ENCODE results near the gene KCNK4. TPM values are rescaled to one million over a fixed set of nuclear protein-coding genes. Genes with fewer than 3 reads are reported as not detected.

Gene KCNK4
- polyA plus RNA-seq, 3 donors = not detected

- H2AFZ ChIP-seq (ENCODE audit: insufficient read depth, low read depth, low read length, poor library complexity, severe bottlenecking) = peak within 1 kb of the TSS; percentile 84
Observed at GRCh38 chr11:64284962-64285884, 5.9 kb upstream of the KCNK4 start, which contains the start of gene GPR137. GPR137 (plus strand) TSS chr11:64285848; CDS start chr11:64286525, 677 bp downstream.

More at GRCh38 chr11:64284962-64285884, 5.9 kb upstream of the KCNK4 start, which contains the start of gene GPR137:
- Histone ChIP-seq H3K27ac (ENCODE audit: low read depth in 1 of 2, low read length in 2 of 2) (peak within 1 kb of the TSS; percentile 91 to 100), H3K4me3 (replicated peaks in 1 of 3; ENCODE audit: low read depth in 2 of 3, low read length in 3 of 3) (peak within 1 kb of the TSS; percentile 74 to 98 (median 81)), H3K4me2 (replicated peaks; ENCODE audit: extremely low read depth, low read length, poor library complexity, severe bottlenecking) (peak within 1 kb of the TSS; percentile 81), H3K4me1 (ENCODE audit: control insufficient read depth in 1 of 2, insufficient read depth in 2 of 2, low read length in 2 of 2) (peaks cover 20 to 24% of the 10 kb centered on the region in 2 donors), H3K27me3 (ENCODE audit: control insufficient read depth in 2 of 2, insufficient read depth in 2 of 2, low read length in 2 of 2) (peaks cover 1 to 5% of the 10 kb centered on the region in 2 donors), H3K79me2 (ENCODE audit: insufficient read depth, low read length) (peaks cover 5% of the 10 kb centered on the region), H3K36me3 (replicated peaks in 1 of 2; ENCODE audit: control insufficient read depth in 1 of 2, insufficient read depth in 2 of 2, low read length in 2 of 2) (no peaks in the 10 kb centered on the region), H4K20me1 (ENCODE audit: insufficient read depth, low read length) (no peaks in the 10 kb centered on the region), H3K9me3 (replicated peaks in 1 of 2; ENCODE audit: control insufficient read depth in 1 of 2, insufficient read depth in 1 of 2, low read length in 2 of 2) (no peaks in the 10 kb centered on the region), H3K9ac (ENCODE audit: insufficient read depth, low read length, poor library complexity, severe bottlenecking) (peak within 1 kb of the TSS; percentile 79)
- H3K27me3 Mint-ChIP-seq (ENCODE audit: low read depth in 3 of 3) = peaks cover 9 to 20% (median 9%) of the 10 kb centered on the region in 3 donors
- TF ChIP-seq CTCF (IDR thresholded peaks at IDR 0.05) = no peak
- peaks cover 24% of the 10 kb centered on the region for H3K4me1 Mint-ChIP-seq
- peaks cover 15 to 17% of the 10 kb centered on the region in 2 donors for H3K36me3 Mint-ChIP-seq
- H3K4me3 Mint-ChIP-seq = peak within 1 kb of the TSS; percentile 86 to 90
- intact Hi-C loops (cut with micrococcal nuclease) = loop anchor here (1.0 to 5.0 kb wide), 4 partner anchors 14 to 33 kb away; partner anchors contain the start of genes CATSPERZ (in 1 of the 2) and PLCB3 (in 1 of the 2)
- peak; percentile 80 to 83 (median 81) for DNase-seq
- peak within 1 kb of the TSS; percentile 92 to 98 (median 96) for H3K27ac Mint-ChIP-seq
- H3K9me3 Mint-ChIP-seq = no peaks in the 10 kb centered on the region
- under 1% methylated on average over 90 of the region's 102 CpGs for WGBS (ENCODE audit: insufficient coverage)
